Measurements from ENCODE around the gene ANKMY1.

GRCh38 chr2:240524963-240525718, 32.6 kb downstream of the ANKMY1 start:
- no peak for TF ChIP-seq POLR2A (IDR thresholded peaks at IDR 0.05)
- TF ChIP-seq CTCF (IDR thresholded peaks at IDR 0.05) = no peak
